ENCODE results near the gene SLC7A11.

GRCh38 chr4:138256608-138257007 is 14.5 kb upstream of the SLC7A11 start:
- no peak for TF ChIP-seq CTCF (IDR thresholded peaks at IDR 0.05)
- TF ChIP-seq POLR2A (IDR thresholded peaks at IDR 0.05): no peak

All from adrenal gland (tissue), 5 donors.